Gastroesophageal sphincter (tissue), 4 donors: ENCODE data around the gene NAV2. TPM values are rescaled to one million over a fixed set of nuclear protein-coding genes. Genes with fewer than 3 reads are reported as not detected.

Experiments used
- ATAC-seq: fragments of 150-250 bp; one replicate; pipeline ENCODE4 v1.9.1; 2016; ENCODE audit warnings: mild to moderate bottlenecking, moderate library complexity
- H3K27ac ChIP-seq, 4 donors: fragments of 200-600 bp; sonication (generic) in 3 of 4; 1 replicate in 3 of 4; 2 replicates in 1 of 4; pipeline ENCODE4 v1.5.1; 2016 to 2019
- H3K27me3 ChIP-seq: fragments of 200-600 bp; sonication (generic); one replicate; pipeline ENCODE4 v1.5.1; 2019
- H3K36me3 ChIP-seq, 2 donors: fragments of 200-600 bp; sonication (generic); one replicate each; pipeline ENCODE4 v1.5.1; 2019; ENCODE audit warnings: control low read depth in 1 of 2
- H3K4me1 ChIP-seq, 3 donors: fragments of 200-600 bp; sonication (generic); 1 replicate in 2 of 3; 2 replicates in 1 of 3; pipeline ENCODE4 v1.5.1; 2016 to 2019; ENCODE audit warnings: control low read depth in 2 of 3
- H3K4me3 ChIP-seq, 2 donors: fragments of 200-600 bp; sonication (generic); one replicate each; pipeline ENCODE4 v1.5.1; 2019; ENCODE audit warnings: mild to moderate bottlenecking in 1 of 2, moderate library complexity in 1 of 2
- H3K9me3 ChIP-seq, 3 donors: fragments of 200-600 bp; sonication (generic); one replicate each; pipeline ENCODE4 v1.5.1; 2017 to 2019; ENCODE audit warnings: control low read depth in 2 of 3
- CTCF ChIP-seq, 4 experiments: fragments of 200-600 bp in 2 of 4; fragments of 450-650 bp in 2 of 4; sonication (generic) in 1 of 4; IDR thresholded peaks; one replicate each; pipeline ENCODE4 v1.5.1; 2017 to 2019; ENCODE audit warnings: antibody characterized with exemption in 4 of 4, mild to moderate bottlenecking in 2 of 4, moderate library complexity in 2 of 4
- EP300 ChIP-seq: sonication (generic); formaldehyde crosslinking; IDR thresholded peaks from one replicate; pipeline ENCODE4 v1.6.1; 2017; ENCODE audit warnings: antibody characterized with exemption, mild to moderate bottlenecking
- POLR2A ChIP-seq, 2 donors: fragments of 450-650 bp; IDR thresholded peaks; one replicate each; pipeline ENCODE4 v1.6.1; 2017; ENCODE audit warnings: antibody characterized with exemption in 2 of 2, mild to moderate bottlenecking in 2 of 2, moderate library complexity in 1 of 2
- POLR2AphosphoS5 ChIP-seq: sonication (generic); formaldehyde crosslinking; IDR thresholded peaks from one replicate; pipeline ENCODE4 v1.6.1; 2017; ENCODE audit warnings: antibody characterized with exemption
- WGBS, 2 donors: methylation state at CpG; one replicate each; pipeline ENCODE4 v1.1.5; 2018; ENCODE audit warnings: low coverage in 1 of 2; 5-methylcytosine and 5-hydroxymethylcytosine counted together
- total RNA-seq, 4 donors: library from RNA; depleted of rRNA; stranded (reverse); fragments of >200 nt; gene quantifications; one replicate each; pipeline ENCODE4 v1.1.0, GENCODE V29; 2016

NAV2 gene
- total RNA-seq, 4 donors from 2014 or later: 19.5 to 57.1 (median 43.4) TPM

- no peaks in the 10 kb centered on the region for H3K36me3 ChIP-seq
- 100% methylated on average over 1 of the region's 1 CpG for whole genome bisulfite sequencing, 2 donors
- H3K9me3 ChIP-seq: no peaks in the 10 kb centered on the region
- H3K4me3 ChIP-seq: no peak overlapping the region
- no peak for ATAC-seq
- peak in 1 of 4 experiments; percentile 25 for TF ChIP-seq CTCF (IDR thresholded peaks at IDR 0.05)
- TF ChIP-seq POLR2A (IDR thresholded peaks at IDR 0.05): no peak
- TF ChIP-seq EP300: no peak
- TF ChIP-seq POLR2AphosphoS5: no peak
- H3K27ac ChIP-seq: no peak overlapping the region
- no peaks in the 10 kb centered on the region for H3K27me3 ChIP-seq
- peaks cover 0 to 75% (median 15%) of the 10 kb centered on the region in 3 donors for H3K4me1 ChIP-seq
Observed at GRCh38 chr11:19808076-19808911, 95.7 kb downstream of the NAV2 start.

DNA sequence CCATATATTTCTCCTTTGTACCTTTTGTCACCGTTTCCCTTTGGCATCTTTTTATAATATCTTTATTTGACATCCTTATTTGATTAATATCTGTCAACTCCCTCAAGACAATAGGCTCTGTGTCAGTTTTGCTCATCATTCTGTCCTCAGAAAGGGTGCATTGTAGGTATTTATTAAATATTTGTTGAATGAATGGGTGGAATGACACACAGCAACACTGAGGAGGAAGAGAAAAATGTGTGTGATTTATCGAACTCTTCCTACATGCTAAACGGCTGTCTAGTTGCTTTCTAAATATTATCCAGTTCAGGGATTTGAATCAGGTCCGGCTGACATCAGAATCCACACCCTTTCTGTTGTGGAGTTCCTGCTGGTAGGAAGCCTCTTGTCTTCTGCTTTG lies 98.2 kb downstream of the NAV2 start:
- peaks cover 0 to 78% (median 12%) of the 10 kb centered on the region in 3 donors for H3K4me1 ChIP-seq
- ATAC-seq: no peak

DNA sequence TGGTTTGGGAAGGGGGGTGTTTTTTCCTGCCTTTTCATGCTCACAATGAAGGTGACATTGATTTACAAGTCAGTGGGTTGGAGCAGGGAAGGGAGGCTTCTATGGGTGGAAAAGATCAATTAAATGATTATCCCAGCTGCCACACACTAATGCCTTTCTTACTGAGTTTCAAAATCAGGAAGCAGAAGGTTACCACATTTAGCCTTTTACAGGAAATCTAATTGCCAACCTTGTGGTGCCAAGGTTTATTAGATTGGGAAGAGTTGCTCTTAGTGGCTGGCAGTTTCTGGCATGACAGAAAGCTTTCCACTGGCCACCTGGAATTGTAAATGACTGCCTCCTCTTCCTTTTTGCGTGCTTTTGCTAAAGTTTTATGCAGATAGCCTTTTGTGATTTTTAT lies 98.7 kb downstream of the NAV2 start:
- no peak overlapping the region for H3K4me3 ChIP-seq
- no peaks in the 10 kb centered on the region for H3K9me3 ChIP-seq
- whole genome bisulfite sequencing, 2 donors: 92% methylated on average over 1 of the region's 1 CpG; no CpG with 5 or more reads in 1 of the 2 donors
- ATAC-seq: no peak
- H3K27me3 ChIP-seq: no peaks in the 10 kb centered on the region
- H3K36me3 ChIP-seq: no peaks in the 10 kb centered on the region
- TF ChIP-seq EP300: no peak
- TF ChIP-seq CTCF (IDR thresholded peaks at IDR 0.05): no peak
- no peak for TF ChIP-seq POLR2AphosphoS5
- no peak for TF ChIP-seq POLR2A (IDR thresholded peaks at IDR 0.05)
- H3K4me1 ChIP-seq: peaks cover 4 to 78% (median 10%) of the 10 kb centered on the region in 3 donors
- no peak overlapping the region for H3K27ac ChIP-seq

More for the DNA sequence above, 98.2 kb downstream of the NAV2 start:
- Histone ChIP-seq H3K4me3 (no peak overlapping the region), H3K27me3 (no peaks in the 10 kb centered on the region), H3K36me3 (no peaks in the 10 kb centered on the region), H3K9me3 (no peaks in the 10 kb centered on the region), H3K27ac (no peak overlapping the region)
- TF ChIP-seq EP300: no peak
- TF ChIP-seq CTCF (IDR thresholded peaks at IDR 0.05): no peak
- no peak for TF ChIP-seq POLR2AphosphoS5
- WGBS, 2 donors: 57 to 80% methylated on average over 3 to 4 of the region's 4 CpGs

DNA sequence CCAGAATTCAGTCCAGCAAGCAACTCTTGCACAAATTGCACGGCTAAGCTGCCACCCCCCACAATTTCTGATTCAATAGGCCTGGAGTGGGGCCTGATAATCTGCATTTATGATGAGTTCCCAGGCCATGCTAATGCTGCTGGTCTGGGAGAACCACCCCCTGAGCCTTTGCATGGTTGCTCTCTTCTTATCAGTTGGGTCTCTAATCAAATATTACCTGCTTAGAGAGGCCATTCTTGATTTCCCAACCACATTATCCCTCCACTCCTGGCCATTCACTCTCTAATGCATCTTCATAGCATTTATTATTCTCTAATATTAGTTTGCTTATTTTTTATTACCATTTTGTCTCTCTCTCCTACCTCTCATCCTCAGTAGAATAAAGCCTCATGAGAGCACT lies 99.5 kb downstream of the NAV2 start:
- Histone ChIP-seq H3K9me3 (no peaks in the 10 kb centered on the region), H3K4me3 (no peak overlapping the region), H3K27me3 (no peaks in the 10 kb centered on the region), H3K4me1 (peaks cover 4 to 78% (median 10%) of the 10 kb centered on the region in 3 donors), H3K27ac (peak overlapping the region in 1 of 4 donors; percentile 55), H3K36me3 (no peaks in the 10 kb centered on the region)
- TF ChIP-seq CTCF (IDR thresholded peaks at IDR 0.05) (no peak), EP300 (no peak), POLR2A (IDR thresholded peaks at IDR 0.05) (no peak), POLR2AphosphoS5 (no peak)
- 100% methylated on average over 1 of the region's 1 CpG for WGBS, 2 donors
- no peak for ATAC-seq

DNA sequence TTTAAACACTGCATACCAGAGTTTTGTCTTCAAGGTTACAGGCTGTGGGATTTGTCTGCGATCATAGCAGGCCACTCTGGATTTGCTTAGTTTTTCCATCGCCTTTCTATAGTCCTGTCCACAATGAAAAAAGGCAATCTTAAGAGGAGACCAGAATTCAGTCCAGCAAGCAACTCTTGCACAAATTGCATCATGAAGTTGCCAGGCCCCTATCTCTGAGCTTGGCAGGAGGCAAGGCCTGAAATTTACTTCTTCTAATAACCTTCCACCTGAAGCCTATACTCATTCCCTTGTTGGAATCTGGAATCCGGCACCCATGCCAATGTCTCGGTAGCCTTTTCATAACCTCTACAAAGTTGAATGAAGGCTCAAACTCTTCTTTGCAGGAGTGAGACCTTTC lies 100.1 kb downstream of the NAV2 start:
- Histone ChIP-seq H3K4me1 (peaks cover 4 to 82% (median 10%) of the 10 kb centered on the region in 3 donors), H3K9me3 (no peaks in the 10 kb centered on the region), H3K36me3 (no peaks in the 10 kb centered on the region), H3K27ac (peak overlapping the region in 1 of 4 donors; percentile 55), H3K4me3 (no peak overlapping the region), H3K27me3 (no peaks in the 10 kb centered on the region)
- ATAC-seq: no peak
- WGBS, 2 donors: 72 to 77% methylated on average over 4 of the region's 4 CpGs
- TF ChIP-seq POLR2A (IDR thresholded peaks at IDR 0.05) (no peak), POLR2AphosphoS5 (no peak), CTCF (IDR thresholded peaks at IDR 0.05) (no peak), EP300 (no peak)
